ENCODE measurements around the gene PLEKHA7. TPM values are rescaled to one million over a fixed set of nuclear protein-coding genes. Genes with fewer than 3 reads are reported as not detected.
A peak's percentile ranks its signal among the peaks of the same experiment; 100 is the strongest.

Gene PLEKHA7
- total and polyA plus RNA-seq, 2 experiments from 2014 or later, result 0.43 TPM; not detected in 1

DNA sequence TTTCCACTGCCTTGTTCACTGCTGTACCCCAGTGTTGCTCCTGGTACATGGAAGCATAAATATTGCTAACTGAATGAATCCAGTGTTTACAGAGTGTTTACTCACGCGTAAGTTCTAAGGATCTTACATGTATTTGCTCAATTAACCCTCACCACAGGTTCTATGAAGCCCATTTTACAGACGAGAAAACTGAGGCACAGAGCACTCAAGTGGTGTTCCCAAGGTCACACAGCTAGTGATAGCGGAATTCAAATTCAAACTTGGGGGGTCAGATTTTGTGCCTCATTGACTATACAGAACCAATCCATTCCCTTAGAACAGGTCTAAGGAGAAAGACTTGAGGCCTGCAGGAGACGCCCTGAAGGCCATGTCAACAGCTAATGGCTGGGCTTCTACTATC lies 72.3 kb downstream of the PLEKHA7 start:
- Histone ChIP-seq H4K20me1 (ENCODE audit: insufficient read depth) (no peaks in the 10 kb centered on the region), H3K36me3 (ENCODE audit: low read depth) (no peaks in the 10 kb centered on the region), H3K79me2 (ENCODE audit: insufficient read depth) (no peaks in the 10 kb centered on the region), H3K4me3 (no peak overlapping the region), H3K4me2 (ENCODE audit: unreplicated experiment) (no peak overlapping the region), H3K27ac (no peak overlapping the region), H2AFZ (no peak overlapping the region), H3K9me3 (ENCODE audit: low read depth) (no peaks in the 10 kb centered on the region), H3K4me1 (ENCODE audit: insufficient read depth) (no peaks in the 10 kb centered on the region), H3K9ac (no peak overlapping the region), H3F3A (ENCODE audit: insufficient read depth) (no peaks in the 10 kb centered on the region), H3K27me3 (replicated peaks; ENCODE audit: insufficient read depth) (0 out of 2 replicates have a peak, but pooled peaks cover 8% of the 10 kb centered on the region), H3K9me2 (ENCODE audit: insufficient read depth) (no peaks in the 10 kb centered on the region)
- in situ Hi-C loops (cut with MboI), result loop anchor here (10.0 kb wide), 1 partner anchor 123 kb away; no protein-coding TSS in a partner anchor
- DNase-seq, result no peak
- WGBS, 2 experiments (ENCODE audit: low coverage in 1 of 2, low lambda C conversion rate in 2 of 2, missing lambda C conversion rate in 2 of 2), result 47 to 60% methylated on average over 5 of the region's 5 CpGs
- TF ChIP-seq EZH2 (IDR thresholded peaks at IDR 0.05; ENCODE audit: insufficient read depth, poor library complexity, severe bottlenecking) (no peak), EZH2phosphoT487 (IDR thresholded peaks at IDR 0.05; ENCODE audit: insufficient read depth, low read depth) (no peak)

GRCh38 chr11:16938061-16938460 lies 76.2 kb downstream of the PLEKHA7 start:
- WGBS, 2 experiments (ENCODE audit: low coverage in 1 of 2, low lambda C conversion rate in 2 of 2, missing lambda C conversion rate in 2 of 2), result 29 to 45% methylated on average over 3 of the region's 3 CpGs
- H3K4me1 ChIP-seq (ENCODE audit: insufficient read depth), result no peaks in the 10 kb centered on the region

GRCh38 chr11:16936643-16937042 lies 77.6 kb downstream of the PLEKHA7 start:
- Histone ChIP-seq H3K9me3 (ENCODE audit: low read depth) (no peaks in the 10 kb centered on the region), H3K27ac (no peak overlapping the region), H3K9ac (no peak overlapping the region), H4K20me1 (ENCODE audit: insufficient read depth) (no peaks in the 10 kb centered on the region), H3K9me2 (ENCODE audit: insufficient read depth) (no peaks in the 10 kb centered on the region), H2AFZ (no peak overlapping the region), H3F3A (ENCODE audit: insufficient read depth) (no peaks in the 10 kb centered on the region), H3K36me3 (ENCODE audit: low read depth) (no peaks in the 10 kb centered on the region), H3K4me3 (no peak overlapping the region), H3K27me3 (replicated peaks; ENCODE audit: insufficient read depth) (peaks cover 17% of the 10 kb centered on the region), H3K4me2 (ENCODE audit: unreplicated experiment) (no peak overlapping the region), H3K4me1 (ENCODE audit: insufficient read depth) (no peaks in the 10 kb centered on the region), H3K79me2 (ENCODE audit: insufficient read depth) (no peaks in the 10 kb centered on the region)
- in situ Hi-C loops (cut with MboI), result no loop called here
- DNase-seq, result no peak
- TF ChIP-seq EZH2 (IDR thresholded peaks at IDR 0.05; ENCODE audit: insufficient read depth, poor library complexity, severe bottlenecking), result no peak
- TF ChIP-seq EZH2phosphoT487 (IDR thresholded peaks at IDR 0.05; ENCODE audit: insufficient read depth, low read depth), result no peak
- WGBS, 2 experiments (ENCODE audit: low coverage in 1 of 2, low lambda C conversion rate in 2 of 2, missing lambda C conversion rate in 2 of 2), result 95 to 100% methylated on average over 1 of the region's 1 CpG

More at GRCh38 chr11:16938061-16938460, 76.2 kb downstream of the PLEKHA7 start:
- Histone ChIP-seq H4K20me1 (ENCODE audit: insufficient read depth) (no peaks in the 10 kb centered on the region), H3K36me3 (ENCODE audit: low read depth) (no peaks in the 10 kb centered on the region), H3K27me3 (replicated peaks; ENCODE audit: insufficient read depth) (peaks cover 12% of the 10 kb centered on the region; the same call in 1 of the 2 replicates), H3K27ac (no peak overlapping the region), H3K4me3 (no peak overlapping the region), H3K9ac (no peak overlapping the region), H3K9me2 (ENCODE audit: insufficient read depth) (no peaks in the 10 kb centered on the region), H3K4me2 (ENCODE audit: unreplicated experiment) (no peak overlapping the region), H3F3A (ENCODE audit: insufficient read depth) (no peaks in the 10 kb centered on the region), H3K9me3 (ENCODE audit: low read depth) (no peaks in the 10 kb centered on the region), H2AFZ (no peak overlapping the region), H3K79me2 (ENCODE audit: insufficient read depth) (no peaks in the 10 kb centered on the region)
- in situ Hi-C loops (cut with MboI), result no loop called here
- TF ChIP-seq EZH2 (IDR thresholded peaks at IDR 0.05; ENCODE audit: insufficient read depth, poor library complexity, severe bottlenecking) (no peak), EZH2phosphoT487 (IDR thresholded peaks at IDR 0.05; ENCODE audit: insufficient read depth, low read depth) (no peak)
- DNase-seq, result no peak

GRCh38 chr11:16935518-16936302 lies 78.5 kb downstream of the PLEKHA7 start:
- Histone ChIP-seq H3K79me2 (ENCODE audit: insufficient read depth) (no peaks in the 10 kb centered on the region), H3K4me3 (no peak overlapping the region), H3K4me1 (ENCODE audit: insufficient read depth) (no peaks in the 10 kb centered on the region), H3K9me2 (ENCODE audit: insufficient read depth) (no peaks in the 10 kb centered on the region), H3K27ac (no peak overlapping the region), H3K9me3 (ENCODE audit: low read depth) (no peaks in the 10 kb centered on the region), H3K9ac (no peak overlapping the region), H2AFZ (no peak overlapping the region), H3K36me3 (ENCODE audit: low read depth) (no peaks in the 10 kb centered on the region), H3F3A (ENCODE audit: insufficient read depth) (no peaks in the 10 kb centered on the region), H3K4me2 (ENCODE audit: unreplicated experiment) (no peak overlapping the region), H4K20me1 (ENCODE audit: insufficient read depth) (no peaks in the 10 kb centered on the region), H3K27me3 (replicated peaks; ENCODE audit: insufficient read depth) (peaks cover 17% of the 10 kb centered on the region)
- in situ Hi-C loops (cut with MboI), result no loop called here
- whole genome bisulfite sequencing, 2 experiments (ENCODE audit: low coverage in 1 of 2, low lambda C conversion rate in 2 of 2, missing lambda C conversion rate in 2 of 2), result 17 to 18% methylated on average over 6 of the region's 6 CpGs
- TF ChIP-seq EZH2 (IDR thresholded peaks at IDR 0.05; ENCODE audit: insufficient read depth, poor library complexity, severe bottlenecking) (no peak), EZH2phosphoT487 (IDR thresholded peaks at IDR 0.05; ENCODE audit: insufficient read depth, low read depth) (no peak)
- DNase-seq, result peak; percentile 68
